GM18505 (cell line): ENCODE measurements around the gene RPS6KA2.

Experiments used
- ATAC-seq: cut with Tn5 transposase; IDR thresholded peaks from one replicate; pipeline ENCODE4 v1.9.1; 2021; ENCODE audit not compliant: unreplicated experiment
- POLR2A ChIP-seq: IDR thresholded peaks from 4 replicates; pipeline ENCODE4 v1.6.1; 2011; ENCODE audit warnings: borderline replicate concordance; ENCODE audit not compliant: insufficient read depth, insufficient read length; ENCODE audit errors: extremely low read depth

RPS6KA2 gene

GRCh38 chr6:166597711-166598440, 29.2 kb downstream of the RPS6KA2 start:
- no peak for TF ChIP-seq POLR2A
- ATAC-seq: no peak

GRCh38 chr6:166596776-166597507, 30.1 kb downstream of the RPS6KA2 start:
- no peak for ATAC-seq
- no peak for TF ChIP-seq POLR2A

DNA sequence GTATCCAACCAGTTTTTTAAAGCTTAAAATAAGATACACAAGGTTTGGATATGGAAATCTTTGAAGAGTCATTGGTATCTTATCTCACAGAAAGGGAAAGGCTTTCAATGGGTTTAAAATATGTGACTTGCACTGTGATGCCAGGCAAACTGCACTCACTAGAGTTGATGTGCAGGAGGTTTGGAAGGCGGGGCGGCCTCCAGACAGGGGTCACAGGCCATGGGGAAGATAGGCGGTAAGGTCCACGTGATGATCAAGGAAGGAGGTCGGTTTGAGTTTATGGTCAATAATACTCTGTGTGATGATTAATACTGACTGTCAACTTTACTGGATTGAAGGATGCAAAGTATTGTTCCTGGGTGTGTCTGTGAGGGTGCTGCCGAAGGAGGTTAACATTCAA, 31.1 kb downstream of the RPS6KA2 start:
- ATAC-seq: no peak
- TF ChIP-seq POLR2A: no peak

DNA sequence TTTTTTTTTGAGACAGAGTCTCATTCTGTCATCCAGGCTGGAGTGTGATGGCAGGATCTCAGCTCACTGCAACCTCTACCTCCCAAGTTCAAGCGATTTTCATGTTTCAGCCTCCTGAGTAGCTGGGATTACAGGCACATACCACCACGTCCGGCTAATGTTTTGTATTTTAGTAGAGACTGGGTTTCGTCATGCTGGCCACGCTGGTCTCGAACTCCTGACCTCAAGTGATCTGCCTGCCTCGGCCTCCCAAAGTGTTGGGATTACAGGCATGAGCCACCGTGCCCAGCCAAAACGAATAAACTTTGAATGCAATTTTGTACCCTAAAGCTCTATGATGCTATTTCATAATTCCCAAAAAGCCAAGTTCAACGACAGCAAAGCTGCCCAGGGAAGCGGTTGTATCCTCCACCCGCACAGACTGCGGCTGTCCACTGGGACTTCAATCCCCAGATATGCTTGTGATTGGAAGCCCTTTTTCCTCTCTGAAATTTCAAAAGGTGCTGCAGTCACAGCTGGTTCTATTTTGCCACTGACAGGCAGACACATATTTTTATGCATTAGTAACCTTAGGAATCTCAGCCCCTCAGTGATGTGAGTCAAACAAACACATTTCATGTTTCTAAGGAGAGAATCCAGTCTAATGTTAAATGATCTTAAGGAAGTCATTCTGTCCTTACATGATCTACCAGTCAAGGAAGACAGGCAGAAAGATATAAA, 31.8 kb downstream of the RPS6KA2 start:
- no peak for TF ChIP-seq POLR2A
- no peak for ATAC-seq

DNA sequence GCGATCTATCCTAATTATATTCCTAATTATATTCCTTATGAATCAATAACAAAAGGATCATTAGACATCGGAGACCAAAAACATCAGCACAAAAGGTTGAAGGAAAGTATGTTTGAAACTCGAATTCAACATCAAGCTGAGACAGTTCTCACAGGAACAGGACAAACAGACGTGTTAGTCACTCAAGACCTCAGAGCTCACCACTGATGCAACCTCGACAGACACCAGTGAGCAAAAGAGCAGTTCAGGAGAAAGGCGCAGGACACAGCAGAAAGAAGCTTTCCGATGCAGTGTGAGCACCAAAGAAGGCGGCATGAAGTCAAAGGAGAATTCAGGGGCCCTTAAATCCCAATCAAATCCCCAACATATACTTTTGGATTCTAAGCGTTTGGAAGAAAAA, 34.2 kb downstream of the RPS6KA2 start:
- TF ChIP-seq POLR2A: no peak
- ATAC-seq: no peak

- ATAC-seq: no peak
- no peak for TF ChIP-seq POLR2A
Observed at GRCh38 chr6:166591961-166592520, 35.0 kb downstream of the RPS6KA2 start.

- no peak for TF ChIP-seq POLR2A
- ATAC-seq: no peak
Observed at GRCh38 chr6:166591026-166591425, 36.0 kb downstream of the RPS6KA2 start.

DNA sequence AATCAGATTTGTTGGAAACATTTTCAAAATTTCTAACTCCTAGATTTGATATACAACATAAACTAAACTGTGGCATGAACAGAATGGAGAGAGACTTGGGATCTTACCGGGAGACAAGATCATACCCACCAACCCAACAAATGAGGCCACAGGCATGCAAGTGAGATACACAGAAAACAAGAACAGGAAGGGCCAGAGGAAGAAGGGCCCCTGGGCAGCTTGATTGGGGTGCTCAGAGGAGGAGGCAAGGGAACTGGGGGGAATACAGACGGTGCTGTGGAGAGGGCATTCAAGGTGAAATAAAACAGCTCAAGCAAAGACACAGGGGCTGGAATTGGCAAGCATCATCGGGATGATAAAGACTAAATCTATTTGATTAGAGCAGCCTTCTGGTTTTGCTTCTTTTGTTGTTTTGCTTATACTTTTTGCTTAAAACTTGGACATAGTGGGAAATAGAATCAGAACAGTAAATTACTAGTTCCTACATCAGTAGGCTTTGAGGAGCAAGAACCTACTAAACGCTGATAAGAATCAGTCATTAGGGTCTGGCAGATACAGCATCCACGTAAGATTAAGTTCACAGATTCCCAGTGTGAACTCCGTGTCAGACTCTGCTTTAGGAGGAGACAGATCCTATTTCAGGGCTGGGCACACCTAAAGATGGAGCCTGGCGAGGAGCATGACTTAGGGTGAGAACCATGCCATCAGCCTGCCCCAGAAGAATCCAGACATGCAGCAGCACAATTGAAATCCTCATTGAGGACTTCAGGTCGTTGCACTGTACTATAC, 37.1 kb downstream of the RPS6KA2 start:
- no peak for ATAC-seq
- no peak for TF ChIP-seq POLR2A

- no peak for TF ChIP-seq POLR2A
Observed at GRCh38 chr6:166589337-166589731, 37.7 kb downstream of the RPS6KA2 start.

GRCh38 chr6:166588691-166589336, 38.2 kb downstream of the RPS6KA2 start:
- ATAC-seq: no peak

More at GRCh38 chr6:166589337-166589731, 37.7 kb downstream of the RPS6KA2 start:
- no peak for ATAC-seq

DNA sequence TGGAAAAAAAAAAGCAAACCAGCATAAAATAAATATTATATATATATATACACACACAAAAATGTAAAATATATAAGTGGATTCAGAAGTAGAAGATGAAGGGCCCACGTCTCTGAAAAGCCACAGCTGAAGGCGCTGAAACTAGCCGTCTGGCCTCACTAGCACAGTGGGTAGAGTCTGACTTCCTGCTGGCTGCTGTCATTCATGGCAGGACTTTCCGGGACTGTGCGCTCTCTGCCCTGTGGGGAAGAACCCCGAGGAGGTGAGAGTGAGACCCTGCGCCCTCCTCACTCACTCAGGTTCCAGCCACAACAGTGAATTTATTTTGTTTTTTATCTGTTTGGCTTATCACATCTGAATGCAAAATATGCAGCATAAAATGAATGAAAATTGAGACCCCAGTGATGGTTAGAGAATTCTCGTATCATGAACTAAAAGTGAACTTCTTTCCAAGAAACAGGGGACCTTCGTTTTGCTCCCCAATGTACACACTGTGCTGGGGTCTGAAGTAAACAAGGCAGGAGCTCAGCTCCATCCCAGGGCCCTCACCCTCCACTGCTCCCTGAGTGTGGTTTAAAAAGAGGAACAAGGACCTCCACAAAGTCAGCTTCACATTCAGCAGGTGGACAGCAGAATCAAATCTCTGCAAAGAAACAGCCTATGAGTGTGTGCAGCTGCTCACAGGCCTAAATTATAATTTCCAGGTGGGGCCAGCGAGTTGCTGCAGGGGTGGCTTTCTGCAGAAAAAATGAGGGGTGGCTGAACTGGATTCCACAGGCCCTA, 39.2 kb downstream of the RPS6KA2 start:
- ATAC-seq: peak; percentile 84
- no peak for TF ChIP-seq POLR2A

More at GRCh38 chr6:166588691-166589336, 38.2 kb downstream of the RPS6KA2 start:
- no peak for TF ChIP-seq POLR2A
